ENCODE data around the gene ZNRF3. TPM values are rescaled to one million over a fixed set of nuclear protein-coding genes. Genes with fewer than 3 reads are reported as not detected.

Gene ZNRF3
- polyA plus RNA-seq, 1 experiment = 1.4 TPM

- Histone ChIP-seq H3K9me3 (ENCODE audit: control insufficient read depth, insufficient read depth, low read length) (peaks cover 2% of the 10 kb centered on the region; the same call in 1 of the 2 replicates), H3K27me3 (ENCODE audit: control insufficient read depth, insufficient read depth, low read length) (no peaks in the 10 kb centered on the region), H3K27ac (ENCODE audit: low read depth, low read length) (no peak overlapping the region), H3K4me3 (ENCODE audit: low read depth, low read length) (no peak overlapping the region)
- TF ChIP-seq CTCF (IDR thresholded peaks at IDR 0.05; ENCODE audit: low read depth, low read length) = no peak
- ChIA-PET CTCF (no interaction called here), POLR2A (no interaction called here)
- no peak for DNase-seq (ENCODE audit: low read depth, low spot score)
Measured at GRCh38 chr22:28980326-28980725, 97.0 kb downstream of the ZNRF3 start.

- POLR2A ChIA-PET = interaction anchor here (0.6 kb wide), 1 partner anchor 78 kb away, joined by 3 read pairs; no protein-coding TSS in a partner anchor
- no peaks in the 10 kb centered on the region for H3K27me3 ChIP-seq (ENCODE audit: control insufficient read depth, insufficient read depth, low read length)
- H3K9me3 ChIP-seq (ENCODE audit: control insufficient read depth, insufficient read depth, low read length) = peaks cover 4% of the 10 kb centered on the region; the same call in 1 of the 2 replicates
- no peak for DNase-seq (ENCODE audit: low read depth, low spot score)
- H3K27ac ChIP-seq (ENCODE audit: low read depth, low read length) = no peak overlapping the region
- no peak overlapping the region for H3K4me3 ChIP-seq (ENCODE audit: low read depth, low read length)
- CTCF ChIA-PET = interaction anchor here (1.4 kb wide), 1 partner anchor 127 kb away, joined by 3 read pairs; no protein-coding TSS in a partner anchor
- TF ChIP-seq CTCF (IDR thresholded peaks at IDR 0.05; ENCODE audit: low read depth, low read length) = no peak
Measured at GRCh38 chr22:28981818-28982499, 98.6 kb downstream of the ZNRF3 start.

- Histone ChIP-seq H3K4me3 (ENCODE audit: low read depth, low read length) (no peak overlapping the region), H3K9me3 (ENCODE audit: control insufficient read depth, insufficient read depth, low read length) (peaks cover 4% of the 10 kb centered on the region; the same call in 1 of the 2 replicates), H3K27me3 (ENCODE audit: control insufficient read depth, insufficient read depth, low read length) (no peaks in the 10 kb centered on the region), H3K27ac (ENCODE audit: low read depth, low read length) (no peak overlapping the region)
- DNase-seq (ENCODE audit: low read depth, low spot score) = no peak
- POLR2A ChIA-PET = no interaction called here
- no peak for TF ChIP-seq CTCF (IDR thresholded peaks at IDR 0.05; ENCODE audit: low read depth, low read length)
- CTCF ChIA-PET = no interaction called here
Measured at GRCh38 chr22:28983190-28983589, 99.8 kb downstream of the ZNRF3 start.

- Histone ChIP-seq H3K9me3 (ENCODE audit: control insufficient read depth, insufficient read depth, low read length) (peaks cover 4% of the 10 kb centered on the region; the same call in 1 of the 2 replicates), H3K27ac (ENCODE audit: low read depth, low read length) (no peak overlapping the region), H3K4me3 (ENCODE audit: low read depth, low read length) (no peak overlapping the region), H3K27me3 (ENCODE audit: control insufficient read depth, insufficient read depth, low read length) (no peaks in the 10 kb centered on the region)
- ChIA-PET POLR2A (no interaction called here), CTCF (no interaction called here)
- TF ChIP-seq CTCF (IDR thresholded peaks at IDR 0.05; ENCODE audit: low read depth, low read length) = no peak
- DNase-seq (ENCODE audit: low read depth, low spot score) = no peak
Measured at GRCh38 chr22:28983788-28984441, 100.5 kb downstream of the ZNRF3 start.
